Activated CD4-positive, alpha-beta T cell treated with anti-CD3 and anti-CD28 coated beads, Interleukin-2, amount 50 U/mL, for 48 hours (primary cell): ENCODE measurements around the gene POP4.
A peak's percentile ranks its signal among the peaks of the same experiment; 100 is the strongest.

Experiments
- DNase-seq, 2 experiments: peaks; one replicate each; pipeline ENCODE4 v3.0.0-alpha.2; 2020

The POP4 gene

DNA sequence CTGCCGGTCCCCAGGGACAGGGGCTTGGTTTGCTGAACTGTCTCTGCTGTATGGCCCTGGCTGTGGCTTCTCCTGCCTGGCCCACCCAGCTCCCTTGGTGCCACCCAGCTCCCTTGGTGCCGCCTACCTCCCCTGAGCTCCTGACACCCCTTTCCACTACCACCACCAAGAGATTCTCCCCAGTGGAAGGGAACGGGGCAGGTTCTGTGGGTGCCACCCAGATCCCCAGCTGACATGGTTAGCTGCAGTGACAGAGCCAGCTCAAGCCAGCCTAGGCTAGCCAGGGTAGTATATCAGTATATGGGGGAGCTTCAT, 28.5 kb upstream of the POP4 start:
- no peak for DNase-seq

DNA sequence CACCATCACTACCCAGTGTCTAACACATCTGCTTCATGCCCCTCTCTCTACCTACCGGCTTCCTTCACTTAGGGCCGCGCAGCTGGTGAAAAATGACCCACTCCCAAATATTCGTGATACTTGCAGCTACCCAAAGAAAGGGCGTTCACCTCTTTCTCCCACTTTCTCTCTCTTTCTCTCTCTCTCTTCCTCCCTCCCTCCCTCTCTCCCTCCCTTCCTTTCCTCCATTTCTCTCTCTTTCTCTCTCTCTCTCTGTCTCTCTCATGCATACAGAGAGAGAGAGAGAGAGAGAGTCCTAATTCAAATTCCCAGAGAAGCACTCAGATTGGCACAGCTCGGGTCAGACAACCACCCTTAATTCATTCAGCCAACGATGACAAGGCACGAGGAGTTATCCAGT, 27.7 kb upstream of the POP4 start:
- DNase-seq, result no peak

- DNase-seq, result no peak
These were observed 26.7 kb upstream of the POP4 start for GRCh38 chr19:29579308-29579910.

- no peak for DNase-seq
These were observed 24.7 kb upstream of the POP4 start for GRCh38 chr19:29581398-29581797.

GRCh38 chr19:29583196-29583999, 22.7 kb upstream of the POP4 start:
- no peak for DNase-seq

GRCh38 chr19:29586401-29586800, 19.7 kb upstream of the POP4 start:
- no peak for DNase-seq

- DNase-seq, result no peak
These were observed 19.0 kb upstream of the POP4 start for GRCh38 chr19:29587059-29587458.

GRCh38 chr19:29587518-29587986, 18.5 kb upstream of the POP4 start:
- peak; percentile 53 to 65 for DNase-seq

DNA sequence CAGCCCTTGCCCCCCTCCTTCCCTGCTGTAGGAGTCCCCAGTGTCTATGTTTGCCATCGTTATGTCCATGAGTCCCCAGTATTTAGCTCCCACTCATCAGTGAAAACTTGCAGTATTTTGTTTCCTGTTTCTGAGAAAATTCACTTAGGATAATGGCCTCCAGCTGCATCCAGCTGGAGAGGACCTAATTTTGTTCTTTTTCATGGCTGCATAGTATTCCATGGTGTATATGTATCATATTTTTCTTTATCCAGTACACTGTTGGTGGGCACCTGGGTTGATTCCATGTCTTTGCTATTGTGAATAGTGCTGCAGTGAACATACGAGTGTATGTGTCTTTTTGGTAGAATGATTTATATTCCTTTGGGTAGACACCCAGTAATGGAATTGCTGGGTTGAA, 18.0 kb upstream of the POP4 start:
- DNase-seq, result no peak

DNA sequence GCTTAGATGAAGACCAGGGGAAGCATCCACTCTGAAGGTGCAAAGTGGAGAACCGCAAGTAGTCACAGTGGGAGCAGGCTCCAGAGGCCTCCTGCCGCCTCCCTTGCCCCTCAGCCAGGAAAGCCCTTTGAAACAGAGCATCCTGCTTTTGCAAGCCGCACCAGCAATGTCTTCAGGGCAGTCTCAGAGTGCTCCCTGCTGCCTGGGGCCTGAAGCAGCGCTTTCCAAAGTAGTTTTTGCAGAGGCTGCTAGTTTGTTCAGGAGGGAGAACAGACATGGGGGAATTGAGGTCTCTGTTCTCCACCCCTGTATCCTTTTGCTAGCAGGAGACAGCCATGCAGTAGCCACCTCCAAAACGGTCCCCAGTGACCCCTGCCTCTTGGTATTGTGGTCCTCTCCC, 15.8 kb upstream of the POP4 start:
- DNase-seq, result no peak

GRCh38 chr19:29591670-29592069, 14.4 kb upstream of the POP4 start:
- no peak for DNase-seq

DNA sequence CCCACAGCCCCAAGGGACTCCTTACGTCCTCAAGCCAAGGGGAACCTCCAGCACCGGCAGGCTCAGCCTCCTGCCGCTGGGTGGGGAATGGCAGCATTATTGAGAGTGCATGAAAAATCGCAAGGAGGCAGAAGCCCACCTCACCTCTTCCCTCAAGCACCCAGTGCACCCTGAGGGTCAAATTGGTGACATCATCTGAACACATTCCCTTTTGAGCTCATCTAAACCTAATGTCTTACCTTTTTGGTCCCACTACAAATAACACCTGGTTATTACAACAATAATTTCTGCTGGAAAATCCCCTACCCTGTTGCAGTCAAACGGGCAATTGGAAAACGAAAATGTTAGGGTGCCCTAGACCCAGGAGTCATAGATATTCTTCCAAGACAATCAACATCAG, 12.2 kb upstream of the POP4 start:
- no peak for DNase-seq

GRCh38 chr19:29596080-29596727, 9.9 kb upstream of the POP4 start:
- DNase-seq, result no peak

GRCh38 chr19:29596885-29597525, 9.1 kb upstream of the POP4 start:
- no peak for DNase-seq

GRCh38 chr19:29598036-29598435, 8.0 kb upstream of the POP4 start:
- no peak for DNase-seq

GRCh38 chr19:29598496-29598895, 7.6 kb upstream of the POP4 start:
- DNase-seq, result no peak

- DNase-seq, result no peak
These were observed 2.8 kb upstream of the POP4 start for GRCh38 chr19:29603308-29603707.

DNA sequence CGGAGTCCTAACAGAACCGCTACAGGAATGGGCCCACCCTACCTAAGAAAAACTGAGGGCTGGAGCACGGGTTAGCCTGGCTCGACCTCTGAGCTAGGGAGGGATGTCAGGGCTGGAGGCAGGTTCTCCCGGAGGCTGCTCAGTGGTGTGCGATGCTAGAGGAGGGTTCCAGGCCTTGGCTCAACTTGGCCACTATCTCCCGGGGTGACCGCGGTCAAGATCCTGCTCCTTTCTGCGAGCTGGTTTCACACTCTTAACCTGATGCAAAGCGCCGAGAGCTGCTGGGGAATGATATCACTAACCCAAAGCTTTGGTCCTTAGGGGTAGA, 301 bp downstream of the POP4 start:
- no peak for DNase-seq

GRCh38 chr19:29609636-29610035, 3.6 kb downstream of the POP4 start:
- DNase-seq, result no peak

- no peak for DNase-seq
These were observed 4.1 kb downstream of the POP4 start for GRCh38 chr19:29610213-29610573.

GRCh38 chr19:29610574-29611271, 4.6 kb downstream of the POP4 start:
- peak; percentile 85 to 89 for DNase-seq

DNA sequence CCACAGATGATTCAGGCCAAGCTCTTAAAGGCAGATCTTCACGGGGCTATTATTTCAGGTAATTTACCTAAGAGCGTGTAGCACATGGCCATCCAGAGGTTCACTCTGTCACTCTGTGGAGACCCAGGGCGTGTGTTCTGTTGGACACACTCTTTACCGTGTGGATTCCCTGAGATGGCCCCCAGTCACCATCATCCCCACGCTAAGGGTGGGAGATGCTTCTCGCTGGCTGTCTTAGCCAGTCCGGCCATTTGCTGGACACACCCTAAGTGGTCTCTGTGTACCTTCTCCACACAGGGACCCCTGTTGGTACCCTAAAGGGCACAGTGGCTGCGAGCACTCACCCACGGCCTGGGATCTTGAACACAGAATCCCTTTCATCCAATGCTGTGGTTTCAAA, 6.0 kb downstream of the POP4 start:
- DNase-seq, result no peak

DNA sequence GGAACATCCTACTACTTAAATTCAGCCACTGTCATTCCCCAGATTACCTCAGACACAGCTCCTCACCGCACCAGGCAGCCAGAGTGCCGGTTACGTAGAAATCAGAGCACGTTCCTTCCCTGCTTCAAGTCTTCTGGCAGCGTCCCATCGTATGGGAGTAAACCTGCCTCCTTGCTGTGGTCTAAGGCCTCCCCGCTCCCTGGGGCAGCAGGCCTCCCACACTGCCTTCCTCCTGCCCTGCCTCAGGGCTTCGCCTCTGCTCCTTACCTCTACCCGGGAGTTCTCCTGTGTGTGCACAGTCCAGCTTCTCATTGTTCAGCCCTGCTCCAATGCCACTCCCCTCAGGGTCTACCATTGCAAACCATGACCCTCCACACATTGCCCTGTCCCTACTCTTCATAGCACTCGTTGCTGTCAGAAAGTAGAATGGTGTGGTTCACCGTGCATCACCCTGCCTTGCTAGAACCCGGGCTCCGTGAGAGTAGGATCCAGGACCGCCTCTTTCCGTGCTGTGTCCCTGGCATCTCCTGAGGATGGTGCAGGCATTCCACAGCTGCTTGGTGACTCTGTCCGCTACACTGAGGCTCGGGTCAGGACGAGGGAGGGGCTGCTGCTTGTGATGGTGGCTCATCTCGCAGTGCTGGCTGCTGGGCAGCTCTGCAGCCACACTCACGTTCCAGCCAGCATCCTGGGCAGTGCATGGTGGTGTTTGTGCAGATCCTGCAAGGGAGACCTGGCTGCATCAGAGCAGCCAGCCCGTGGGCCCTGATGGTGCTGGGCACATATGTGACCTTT, 6.9 kb downstream of the POP4 start:
- DNase-seq, result no peak
